Keratinocyte (primary cell): ENCODE results near the gene CFAP298. TPM values are rescaled to one million over a fixed set of nuclear protein-coding genes. Genes with fewer than 3 reads are reported as not detected.

Experiments
- DNase-seq: peaks from one replicate; pipeline ENCODE4 v3.0.0-alpha.2; 2011; ENCODE audit warnings: low read depth, missing footprints, low spot score
- FAIRE-seq: peaks from 2 replicates; lab custom pipeline; 2011; peaks lifted over from hg19 to GRCh38; lab: Jason Lieb, UNC
- H2AFZ ChIP-seq: 2 replicates; pipeline ENCODE4 v1.6.0; 2012; ENCODE audit warnings: low read length, control low read depth, inconsistent platforms; ENCODE audit not compliant: control insufficient read depth
- H3K27ac ChIP-seq: 2 replicates; pipeline ENCODE4 v1.5.1; 2011; ENCODE audit warnings: low read length; ENCODE audit not compliant: control insufficient read depth, insufficient read depth
- H3K27me3 ChIP-seq: 3 replicates; pipeline ENCODE4 v1.6.0; 2011; ENCODE audit warnings: low read length; ENCODE audit not compliant: control insufficient read depth, insufficient read depth; ENCODE audit errors: extremely low read depth
- H3K36me3 ChIP-seq, 2 experiments: 2 replicates in 1 of 2; 3 replicates in 1 of 2; pipeline ENCODE4 v1.5.1; 2011; ENCODE audit warnings: low read length in 2 of 2, mild to moderate bottlenecking in 1 of 2; ENCODE audit not compliant: control insufficient read depth in 2 of 2, insufficient read depth in 2 of 2; ENCODE audit errors: extremely low read depth in 1 of 2
- H3K4me1 ChIP-seq: 3 replicates; pipeline ENCODE4 v1.5.1; 2011; ENCODE audit warnings: low read length; ENCODE audit not compliant: control insufficient read depth, insufficient read depth; ENCODE audit errors: extremely low read depth
- H3K4me2 ChIP-seq: 3 replicates; pipeline ENCODE4 v1.6.0; 2011; ENCODE audit warnings: low read depth, low read length; ENCODE audit not compliant: control insufficient read depth, insufficient read depth; ENCODE audit errors: extremely low read depth
- H3K4me3 ChIP-seq, 3 experiments: fragments of 200-600 bp in 1 of 3; sonication (generic) in 1 of 3; 2 replicates in 2 of 3; 3 replicates in 1 of 3; pipeline ENCODE4 v1.5.1; 2011 to 2016; ENCODE audit warnings: low read length in 3 of 3, mild to moderate bottlenecking in 3 of 3, control low read depth in 2 of 3, inconsistent platforms in 1 of 3, low read depth in 1 of 3, mixed read lengths in 1 of 3, mixed run types in 1 of 3, moderate library complexity in 1 of 3; ENCODE audit not compliant: control insufficient read depth in 2 of 3, insufficient read depth in 2 of 3; ENCODE audit errors: extremely low read depth in 1 of 3
- H3K79me2 ChIP-seq: 2 replicates; pipeline ENCODE4 v1.6.0; 2012; ENCODE audit warnings: low read length; ENCODE audit not compliant: control insufficient read depth, insufficient read depth
- H3K9ac ChIP-seq: 3 replicates; pipeline ENCODE4 v1.6.0; 2011; ENCODE audit warnings: low read length; ENCODE audit not compliant: control insufficient read depth, insufficient read depth; ENCODE audit errors: extremely low read depth
- H3K9me1 ChIP-seq: 3 replicates; pipeline ENCODE4 v1.6.0; 2011; ENCODE audit warnings: low read length; ENCODE audit not compliant: control insufficient read depth, insufficient read depth; ENCODE audit errors: extremely low read depth
- H3K9me3 ChIP-seq: 2 replicates; pipeline ENCODE4 v1.5.1; 2012; ENCODE audit warnings: low read depth, low read length; ENCODE audit not compliant: control insufficient read depth
- H4K20me1 ChIP-seq: 3 replicates; pipeline ENCODE4 v1.6.0; 2011; ENCODE audit warnings: low read length; ENCODE audit not compliant: control insufficient read depth, insufficient read depth; ENCODE audit errors: extremely low read depth
- EZH2 ChIP-seq: IDR thresholded peaks from one replicate; pipeline ENCODE4 v1.6.1; 2012; ENCODE audit warnings: inconsistent platforms, mild to moderate bottlenecking, low read length, moderate library complexity
- dilution Hi-C: fragments of 300-500 bp; cut with MboI; formaldehyde crosslinking; loops from one replicate; pipeline ENCODE4 v1.7.0; 2020; ENCODE audit warnings: low sequenced_read_pairs; ENCODE audit not compliant: extremely low pct_ligation_motif_present
- polyA plus RNA-seq, 5 experiments: library from polyadenylated mRNA; depleted of rRNA in 3 of 5; stranded (reverse) in 3 of 5; stranded (forward) in 1 of 5; unstranded in 1 of 5; fragments of >200 nt; gene quantifications; 1 replicate in 1 of 5; 2 replicates in 3 of 5; 3 replicates in 1 of 5; pipeline versions ENCODE4 v1.2.1 to v1.2.3, GENCODE V29; 2011 to 2012; ENCODE audit warnings: missing spikeins in 2 of 5, low read depth in 1 of 5, low replicate concordance in 1 of 5
- TF ChIP-seq, protein P1 (sequence below), 3 experiments: IDR thresholded peaks in 1 of 3; conservative IDR thresholded peaks in 1 of 3; optimal IDR thresholded peaks in 1 of 3; 2 replicates in 2 of 3; 3 replicates in 1 of 3; pipeline versions ENCODE3 to v1.5.1; 2011; ENCODE audit warnings: low read length in 3 of 3, mild to moderate bottlenecking in 3 of 3, moderate library complexity in 2 of 3, control low read depth in 1 of 3, inconsistent platforms in 1 of 3; ENCODE audit not compliant: insufficient read depth in 2 of 3; ENCODE audit errors: extremely low read depth in 1 of 3

Gene CFAP298
- polyA plus RNA-seq, 1 donor (not counting 4 experiments of a cell fraction or from before 2014, with no cell fraction given), result 47.2 TPM

GRCh38 chr21:32560896-32561295, 51.3 kb downstream of the CFAP298 start:
- no peak overlapping the region for H3K27ac ChIP-seq
- TF ChIP-seq, protein P1, sequence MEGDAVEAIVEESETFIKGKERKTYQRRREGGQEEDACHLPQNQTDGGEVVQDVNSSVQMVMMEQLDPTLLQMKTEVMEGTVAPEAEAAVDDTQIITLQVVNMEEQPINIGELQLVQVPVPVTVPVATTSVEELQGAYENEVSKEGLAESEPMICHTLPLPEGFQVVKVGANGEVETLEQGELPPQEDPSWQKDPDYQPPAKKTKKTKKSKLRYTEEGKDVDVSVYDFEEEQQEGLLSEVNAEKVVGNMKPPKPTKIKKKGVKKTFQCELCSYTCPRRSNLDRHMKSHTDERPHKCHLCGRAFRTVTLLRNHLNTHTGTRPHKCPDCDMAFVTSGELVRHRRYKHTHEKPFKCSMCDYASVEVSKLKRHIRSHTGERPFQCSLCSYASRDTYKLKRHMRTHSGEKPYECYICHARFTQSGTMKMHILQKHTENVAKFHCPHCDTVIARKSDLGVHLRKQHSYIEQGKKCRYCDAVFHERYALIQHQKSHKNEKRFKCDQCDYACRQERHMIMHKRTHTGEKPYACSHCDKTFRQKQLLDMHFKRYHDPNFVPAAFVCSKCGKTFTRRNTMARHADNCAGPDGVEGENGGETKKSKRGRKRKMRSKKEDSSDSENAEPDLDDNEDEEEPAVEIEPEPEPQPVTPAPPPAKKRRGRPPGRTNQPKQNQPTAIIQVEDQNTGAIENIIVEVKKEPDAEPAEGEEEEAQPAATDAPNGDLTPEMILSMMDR (optimal IDR thresholded peaks at IDR 0.05 in 1 of 3, IDR thresholded peaks at IDR 0.05 in 1 of 3, conservative IDR thresholded peaks at IDR 0.05 in 1 of 3; ENCODE audit: extremely low read depth in 1 of 3, insufficient read depth in 2 of 3, low read length in 3 of 3), result no peak
- TF ChIP-seq EZH2, result no peak
- DNase-seq, result no peak
- dilution Hi-C loops, result no loop called here
- H3K36me3 ChIP-seq, result no peaks in the 10 kb centered on the region
- no peak overlapping the region for H3K4me3 ChIP-seq
- no peak for FAIRE-seq
- H3K9me3 ChIP-seq, result no peaks in the 10 kb centered on the region
- H3K27me3 ChIP-seq, result no peaks in the 10 kb centered on the region
- no peaks in the 10 kb centered on the region for H3K9me1 ChIP-seq
- H2AFZ ChIP-seq, result no peak overlapping the region
- no peaks in the 10 kb centered on the region for H4K20me1 ChIP-seq
- no peak overlapping the region for H3K9ac ChIP-seq
- H3K4me2 ChIP-seq, result no peak overlapping the region
- no peaks in the 10 kb centered on the region for H3K79me2 ChIP-seq
- no peaks in the 10 kb centered on the region for H3K4me1 ChIP-seq

DNA sequence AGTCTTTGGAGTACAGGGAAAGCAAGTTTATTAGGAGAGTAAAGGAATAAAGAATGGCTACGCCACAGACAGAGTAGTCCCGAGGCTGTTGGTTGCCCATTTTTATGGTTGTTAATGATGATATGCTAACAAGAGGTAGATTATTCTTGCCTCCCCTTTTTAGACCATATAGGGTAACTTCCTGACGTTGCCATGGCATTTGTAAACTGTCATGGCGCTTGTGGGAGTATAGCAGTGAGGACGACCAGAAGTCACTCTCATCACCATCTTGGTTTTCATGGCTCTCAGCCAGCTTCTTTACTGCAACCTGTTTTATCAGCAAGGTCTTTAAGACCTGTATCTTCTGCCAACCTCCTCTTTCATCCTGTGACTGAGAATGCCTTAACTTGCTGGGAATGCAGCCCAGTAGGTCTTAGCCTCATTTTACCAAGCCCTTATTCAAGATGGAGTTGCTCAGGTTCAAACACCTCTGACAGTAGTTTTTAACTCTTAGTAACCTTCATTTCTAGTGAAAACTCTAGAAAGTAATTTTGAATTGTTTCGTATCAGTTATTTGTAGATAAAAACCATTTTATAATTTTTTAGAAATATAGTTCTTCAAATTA, 53.1 kb downstream of the CFAP298 start:
- H3K4me2 ChIP-seq, result no peak overlapping the region
- H3K9me3 ChIP-seq, result no peaks in the 10 kb centered on the region
- H3K36me3 ChIP-seq, result no peaks in the 10 kb centered on the region
- H3K9me1 ChIP-seq, result no peaks in the 10 kb centered on the region
- dilution Hi-C loops, result no loop called here
- H3K27me3 ChIP-seq, result no peaks in the 10 kb centered on the region
- H3K4me1 ChIP-seq, result no peaks in the 10 kb centered on the region
- no peak overlapping the region for H2AFZ ChIP-seq
- TF ChIP-seq EZH2, result no peak
- TF ChIP-seq, protein P1 (optimal IDR thresholded peaks at IDR 0.05 in 1 of 3, IDR thresholded peaks at IDR 0.05 in 1 of 3, conservative IDR thresholded peaks at IDR 0.05 in 1 of 3; ENCODE audit: extremely low read depth in 1 of 3, insufficient read depth in 2 of 3, low read length in 3 of 3), result no peak
- H3K4me3 ChIP-seq, result no peak overlapping the region
- no peaks in the 10 kb centered on the region for H4K20me1 ChIP-seq
- no peak for DNase-seq
- no peak for FAIRE-seq
- H3K9ac ChIP-seq, result no peak overlapping the region
- no peaks in the 10 kb centered on the region for H3K79me2 ChIP-seq
- H3K27ac ChIP-seq, result no peak overlapping the region
